CD1c-positive myeloid dendritic cell (primary cell): ENCODE measurements around the gene KHK.
"Not testable (repeated sequence)": the region's sequence is repeated elsewhere in the genome, so short reads cannot be mapped to it uniquely, and the experiment has no call there.

Experiments
- DNase-seq: peaks from one replicate; pipeline ENCODE4 v3.0.0-alpha.2; 2016; ENCODE audit errors: extremely low spot score

The KHK gene

GRCh38 chr2:27059141-27059820 is 27.3 kb upstream of the KHK start:
- no peak for DNase-seq

GRCh38 chr2:27060323-27060722 is 26.2 kb upstream of the KHK start:
- DNase-seq, result no peak

- DNase-seq, result no peak
These were observed 21.4 kb upstream of the KHK start for GRCh38 chr2:27065128-27065527.

DNA sequence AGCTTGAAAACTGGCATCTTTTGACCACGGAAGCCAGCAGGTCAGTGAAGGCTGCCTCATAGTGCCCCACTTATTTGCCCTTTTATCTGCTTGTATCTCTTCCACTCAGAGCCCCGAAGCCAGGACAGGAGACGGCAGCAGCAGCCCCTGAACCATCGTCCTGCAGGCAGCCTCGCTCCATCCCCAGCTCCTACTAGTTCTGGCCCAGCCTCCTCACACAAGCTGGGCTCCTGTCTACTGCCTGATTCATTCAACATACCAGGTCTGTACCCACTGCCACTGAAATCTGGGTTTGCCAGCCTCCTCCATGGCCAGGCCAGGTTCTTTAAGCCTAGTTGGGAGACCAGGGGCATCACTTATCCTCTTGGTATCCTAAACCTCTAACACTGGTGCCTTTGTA is 19.2 kb upstream of the KHK start:
- DNase-seq, result no peak

DNA sequence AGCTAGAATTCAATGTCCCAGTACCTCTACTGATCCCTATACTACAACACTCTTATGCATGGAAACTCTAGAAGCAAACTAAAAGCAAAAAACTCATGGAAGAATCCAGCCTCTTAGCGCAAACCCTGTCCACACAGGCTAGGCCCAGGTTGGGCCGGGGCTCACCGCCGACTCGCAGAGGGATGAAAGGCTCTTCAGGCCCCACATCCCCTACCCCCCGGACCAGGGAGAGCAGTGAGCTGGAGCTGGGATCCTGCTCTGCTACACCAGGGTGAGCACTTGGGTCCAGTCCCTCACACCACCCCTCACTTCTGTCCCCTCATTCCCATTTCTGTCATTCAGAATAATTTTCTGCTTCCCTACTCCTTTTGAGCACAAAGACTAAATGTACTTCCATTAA is 17.1 kb upstream of the KHK start:
- no peak for DNase-seq

- DNase-seq, result no peak
These were observed 16.5 kb upstream of the KHK start for GRCh38 chr2:27069961-27070618.

- DNase-seq, result no peak
These were observed 15.8 kb upstream of the KHK start for GRCh38 chr2:27070653-27071276.

GRCh38 chr2:27071277-27071989 is 15.1 kb upstream of the KHK start, which contains the start of gene OST4:
TSS of gene OST4 (minus strand) at chr2:27071654.
- DNase-seq, result peak; percentile 97

DNA sequence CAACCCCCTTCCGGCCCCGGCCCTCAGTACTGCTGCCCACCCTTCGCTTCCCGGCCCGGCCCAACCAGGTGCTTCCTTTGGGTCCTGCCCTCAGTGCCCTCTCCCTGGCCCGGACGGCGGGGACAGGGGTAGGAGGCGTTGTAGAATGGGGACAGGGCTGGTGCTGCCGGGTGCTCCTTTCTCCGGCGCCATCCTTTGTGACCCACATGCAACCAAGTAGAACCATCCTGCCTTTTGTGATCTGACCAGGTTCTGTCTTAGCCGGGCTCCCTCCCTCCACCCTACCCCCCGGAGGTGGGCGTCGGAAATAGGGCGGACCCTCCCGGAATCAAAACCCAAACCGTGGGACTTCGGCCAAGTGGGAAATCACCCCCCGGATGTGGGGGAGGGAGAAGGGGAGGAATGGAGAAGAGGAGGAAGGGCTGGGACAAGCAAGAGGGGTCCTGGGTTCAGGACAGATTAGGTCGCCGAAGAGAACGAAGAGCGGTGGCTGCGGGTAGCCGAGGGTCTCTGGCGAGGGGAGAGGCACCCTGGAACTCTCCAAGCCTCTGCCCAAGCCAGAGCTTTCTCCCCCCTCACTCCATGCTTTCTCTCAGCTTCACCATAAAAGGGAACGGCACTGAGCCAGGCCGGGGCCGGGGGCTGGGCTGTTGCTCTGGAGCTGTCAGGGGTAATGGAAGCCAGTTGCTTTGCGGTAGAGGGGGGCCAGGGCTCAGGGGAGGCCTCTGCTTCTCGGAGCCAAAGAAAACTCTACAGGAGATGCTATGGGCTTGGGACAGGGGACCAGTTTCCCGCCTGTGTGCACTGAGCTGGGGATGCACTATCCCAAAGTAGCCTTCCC is 14.4 kb upstream of the KHK start:
- no peak for DNase-seq

DNA sequence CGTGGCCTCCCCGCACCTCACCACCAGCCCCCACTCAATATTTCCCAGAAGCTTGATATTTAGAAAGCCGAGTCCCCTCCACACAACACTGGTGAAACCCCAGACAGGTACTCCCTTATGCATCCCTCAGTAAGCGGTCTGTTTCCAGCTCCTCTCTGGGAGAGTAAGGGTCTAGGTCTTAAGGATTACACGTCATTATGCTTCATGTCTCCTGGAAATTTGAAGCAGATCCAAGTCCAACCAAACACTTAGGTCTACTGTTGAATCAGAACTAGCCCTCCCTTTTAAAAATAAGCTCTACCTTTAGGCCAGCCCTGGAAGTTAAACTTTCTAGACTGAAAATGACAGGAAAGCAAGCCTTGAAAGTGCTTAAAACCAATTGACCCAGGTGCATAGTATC is 13.7 kb upstream of the KHK start:
- DNase-seq, result no peak

- no peak for DNase-seq
These were observed 12.8 kb upstream of the KHK start for GRCh38 chr2:27073782-27074181.

DNA sequence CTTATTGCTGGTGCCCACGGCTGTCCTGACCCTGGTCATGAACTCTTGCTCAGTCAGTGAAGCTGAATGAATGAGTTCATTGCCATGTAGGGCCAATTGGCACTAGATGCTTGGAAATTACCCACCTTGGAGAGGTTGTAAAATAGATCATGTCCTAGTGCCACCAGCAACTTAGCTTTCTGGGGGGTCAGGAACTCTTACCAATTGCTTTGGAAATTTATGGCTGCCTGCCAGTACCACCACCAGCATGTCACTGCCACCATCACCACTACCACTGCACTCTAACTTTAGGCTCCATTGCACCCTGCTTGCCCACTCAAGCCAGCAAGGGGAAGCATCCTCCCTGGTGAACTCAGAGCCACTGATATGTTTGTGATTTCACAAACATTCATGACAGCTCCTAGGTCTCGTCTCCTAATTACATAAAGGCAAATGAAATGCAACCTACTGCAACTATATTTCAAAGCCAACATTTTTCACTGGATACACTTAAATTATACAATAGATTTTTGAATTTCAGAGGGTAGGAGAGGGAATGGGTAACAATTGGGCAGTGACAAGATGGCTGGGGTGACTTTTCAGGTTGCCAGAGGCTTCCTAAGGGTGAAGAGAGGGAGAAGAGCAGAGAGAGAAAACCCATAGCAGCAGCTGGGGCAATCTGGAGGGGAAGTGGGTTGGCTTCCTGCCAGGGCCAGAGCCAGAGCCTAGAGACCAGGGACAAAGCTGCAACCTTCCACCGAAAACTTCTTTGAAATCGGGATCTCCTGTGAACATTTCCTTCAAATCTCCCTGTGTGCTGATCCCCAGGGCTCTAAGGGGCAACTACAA is 11.6 kb upstream of the KHK start:
- peak; percentile 40 for DNase-seq

DNA sequence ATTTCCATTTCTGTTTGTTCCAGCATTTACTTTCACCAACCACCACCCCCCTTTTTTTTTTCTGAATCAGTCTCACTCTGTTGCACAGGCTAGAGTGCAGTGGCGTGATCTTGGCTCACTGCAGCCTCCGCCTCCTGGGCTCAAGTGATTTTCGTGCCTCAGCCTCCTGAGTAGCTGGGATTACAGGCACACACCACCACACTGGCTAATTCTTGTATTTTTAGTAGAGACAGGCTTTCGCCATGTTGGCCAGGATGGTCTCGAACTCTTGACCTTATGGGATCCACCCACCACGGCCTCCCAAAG is 11.1 kb upstream of the KHK start:
- not testable (repeated sequence) for DNase-seq

- peak; percentile 27 for DNase-seq
These were observed 10.2 kb upstream of the KHK start for GRCh38 chr2:27076323-27076722.

DNA sequence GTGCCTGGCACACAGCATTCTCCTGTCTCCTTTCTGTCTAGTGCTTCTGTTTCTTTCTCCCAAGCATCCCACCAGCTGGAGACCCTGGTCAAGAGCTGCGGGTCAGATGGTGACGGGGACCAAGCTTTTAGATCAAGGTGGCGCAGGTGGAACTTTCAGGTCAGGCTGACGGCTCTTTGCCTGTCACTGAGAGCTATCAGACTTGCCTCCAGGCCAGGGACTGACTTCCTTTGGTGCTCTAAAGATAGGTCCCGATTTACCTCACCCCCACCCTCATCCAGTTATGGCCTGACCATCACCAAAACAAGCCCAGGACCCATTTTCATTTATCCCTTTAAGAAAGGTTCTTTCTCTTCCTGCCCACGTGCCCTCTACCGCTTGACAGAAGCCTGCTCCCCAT is 9.3 kb upstream of the KHK start:
- no peak for DNase-seq

DNA sequence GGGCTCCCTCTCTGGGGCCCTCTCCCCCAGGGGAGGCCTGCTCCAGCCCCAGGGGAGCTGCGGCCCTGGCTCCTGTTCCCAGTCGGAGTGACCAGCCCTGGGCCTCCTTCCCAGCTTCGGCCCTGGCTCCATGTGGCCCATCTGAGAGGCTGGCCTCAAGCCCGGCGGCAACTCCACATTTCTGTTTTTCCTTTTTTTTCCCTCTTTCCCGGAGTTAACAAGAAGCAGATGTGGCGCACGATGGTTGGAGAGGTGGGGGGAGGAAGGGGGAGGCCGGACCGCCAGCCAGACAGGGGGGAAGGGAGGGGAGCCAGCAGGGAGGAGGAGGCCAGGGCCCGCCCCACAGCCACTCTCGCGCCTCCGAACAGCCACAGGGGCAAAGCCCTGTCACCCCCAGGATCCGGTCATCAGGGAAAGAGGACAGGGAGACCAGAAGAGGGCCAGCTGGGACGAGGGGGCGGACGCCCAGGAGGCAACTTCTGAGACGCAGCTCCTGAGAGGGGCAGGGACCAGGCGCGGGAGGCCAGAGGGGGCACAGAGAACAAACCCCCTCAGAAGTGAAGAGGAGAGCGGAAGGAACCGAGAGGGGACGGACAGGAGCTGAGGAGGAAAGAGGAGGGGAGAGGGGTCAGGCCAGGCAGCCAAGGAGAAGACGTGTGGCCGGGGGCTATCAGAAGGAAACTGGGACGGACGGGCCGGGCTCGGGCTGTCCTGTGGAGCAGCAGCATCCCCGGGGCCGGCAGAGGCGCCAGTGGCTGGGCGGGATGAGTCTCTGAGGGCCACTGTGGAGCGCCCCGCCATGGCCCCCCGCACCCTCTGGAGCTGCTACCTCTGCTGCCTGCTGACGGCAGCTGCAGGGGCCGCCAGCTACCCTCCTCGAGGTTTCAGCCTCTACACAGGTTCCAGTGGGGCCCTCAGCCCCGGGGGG is 8.0 kb upstream of the KHK start, which contains the start of gene EMILIN1:
TSS of gene EMILIN1 (plus strand) at position 349 of the 928 bp plus-strand sequence. CDS start at position 800, 451 bp downstream.
- no peak for DNase-seq

GRCh38 chr2:27079233-27080139 is 7.1 kb upstream of the KHK start:
- DNase-seq, result no peak

DNA sequence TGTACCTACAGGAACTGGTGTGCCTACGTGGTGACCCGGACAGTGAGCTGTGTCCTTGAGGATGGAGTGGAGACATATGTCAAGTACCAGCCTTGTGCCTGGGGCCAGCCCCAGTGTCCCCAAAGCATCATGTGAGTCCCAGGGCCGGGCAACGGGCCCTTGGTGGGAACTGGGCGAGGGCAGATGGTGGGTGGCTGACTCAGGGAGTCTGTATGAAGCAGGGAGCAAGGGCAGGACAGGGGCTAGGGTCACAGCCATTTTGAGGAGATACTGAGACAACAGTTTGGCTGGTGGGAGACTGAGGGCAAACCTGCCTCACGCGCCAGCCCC is 6.5 kb upstream of the KHK start:
- no peak for DNase-seq

GRCh38 chr2:27080603-27080936 is 6.0 kb upstream of the KHK start:
- no peak for DNase-seq
